Smooth muscle cell of the brain vasculature (primary cell): Measurements from ENCODE around the gene RPS3.
"Not testable (repeated sequence)": the region's sequence is repeated elsewhere in the genome, so short reads cannot be mapped to it uniquely, and the experiment has no call there.

Experiments
- DNase-seq: peaks from one replicate; pipeline ENCODE4 v3.0.0-alpha.2; 2012; ENCODE audit warnings: low read depth, low spot score

RPS3 gene

GRCh38 chr11:75399344-75400145 lies at the start of gene RPS3:
RPS3 (plus strand) TSS chr11:75399518; CDS start chr11:75399548, 30 bp downstream.
- DNase-seq, result peak; percentile 73

- DNase-seq, result no peak
Measured at GRCh38 chr11:75349521-75350116, 49.7 kb upstream of the RPS3 start.

DNA sequence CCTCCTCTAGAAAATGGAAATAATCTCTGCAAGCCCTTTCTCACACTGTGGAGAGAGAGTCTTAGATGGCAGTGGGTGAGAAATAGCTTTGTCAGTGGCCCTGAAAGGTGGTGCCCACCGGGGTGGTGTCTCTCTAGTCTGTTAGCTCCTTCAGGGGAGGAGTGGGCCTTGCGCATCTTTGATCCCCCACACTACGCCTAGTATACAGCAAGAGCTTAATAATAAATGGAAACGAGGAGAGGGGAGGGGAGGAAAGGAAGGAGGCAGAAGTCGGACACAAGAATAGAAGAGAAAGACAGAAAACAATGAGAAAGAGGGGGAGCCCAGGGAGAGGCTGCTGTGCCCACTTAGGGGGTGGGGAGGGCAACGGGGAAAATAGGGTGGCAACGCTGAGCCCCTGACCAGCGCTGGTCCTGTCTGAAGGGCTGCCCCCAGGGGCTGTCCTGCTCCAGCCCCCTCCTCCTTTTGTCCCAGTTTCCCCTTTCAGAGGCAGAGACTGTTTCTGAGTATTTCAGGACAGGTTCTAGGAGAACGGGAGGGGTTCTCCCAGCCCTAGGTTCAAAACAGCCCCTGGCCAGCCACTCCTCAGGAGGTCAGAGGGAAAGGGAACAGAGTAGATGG lies 49.1 kb upstream of the RPS3 start:
- no peak for DNase-seq

GRCh38 chr11:75350743-75351540 lies 48.4 kb upstream of the RPS3 start:
- no peak for DNase-seq

DNA sequence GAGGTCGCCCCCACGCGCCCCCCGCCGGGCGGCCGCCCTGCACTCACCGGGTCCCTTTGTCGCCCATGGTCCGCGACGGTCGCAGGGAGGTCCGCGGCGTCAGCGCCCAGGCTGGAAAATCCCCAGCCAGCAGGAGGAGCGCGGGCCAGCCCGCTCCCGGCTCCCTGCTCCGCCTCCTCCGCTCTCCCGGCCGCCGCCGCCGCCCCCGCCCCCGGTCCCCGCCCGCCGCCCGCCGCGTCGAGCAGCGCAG lies 47.9 kb upstream of the RPS3 start, which contains the start of gene ARRB1:
Gene ARRB1 (minus strand): TSS at position 121 of the 250 bp plus-strand sequence. CDS start 54 bp downstream, at position 67.
- no peak for DNase-seq

- no peak for DNase-seq
Measured at GRCh38 chr11:75351791-75352587, 47.3 kb upstream of the RPS3 start.

- no peak for DNase-seq
Measured at GRCh38 chr11:75352588-75353206, 46.6 kb upstream of the RPS3 start.

- DNase-seq, result no peak
Measured at GRCh38 chr11:75355051-75355450, 44.3 kb upstream of the RPS3 start.

GRCh38 chr11:75356613-75357012 lies 42.7 kb upstream of the RPS3 start:
- no peak for DNase-seq

GRCh38 chr11:75362285-75362684 lies 37.0 kb upstream of the RPS3 start:
- DNase-seq, result not testable (repeated sequence)

- no peak for DNase-seq
Measured at GRCh38 chr11:75365711-75366181, 33.6 kb upstream of the RPS3 start.

DNA sequence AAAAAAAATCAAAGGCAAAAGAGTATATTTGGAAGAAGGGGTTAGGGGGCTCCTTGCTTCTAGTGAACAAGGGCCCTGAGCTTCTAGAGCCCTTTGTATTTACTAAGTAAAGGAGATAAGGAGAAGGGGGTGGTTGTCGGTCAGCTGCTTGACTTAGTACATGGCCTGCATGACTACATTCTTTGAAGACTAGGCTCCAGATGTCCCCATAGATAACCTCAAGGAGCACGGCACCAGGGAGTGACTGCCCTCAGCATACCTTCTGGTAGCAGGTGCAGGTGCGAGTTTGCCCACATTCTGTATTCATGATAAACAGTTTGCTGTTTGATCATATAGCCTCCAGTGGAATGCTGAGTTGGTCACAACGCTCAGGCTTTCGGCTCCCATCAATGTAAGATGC lies 32.5 kb upstream of the RPS3 start:
- not testable (repeated sequence) for DNase-seq

DNA sequence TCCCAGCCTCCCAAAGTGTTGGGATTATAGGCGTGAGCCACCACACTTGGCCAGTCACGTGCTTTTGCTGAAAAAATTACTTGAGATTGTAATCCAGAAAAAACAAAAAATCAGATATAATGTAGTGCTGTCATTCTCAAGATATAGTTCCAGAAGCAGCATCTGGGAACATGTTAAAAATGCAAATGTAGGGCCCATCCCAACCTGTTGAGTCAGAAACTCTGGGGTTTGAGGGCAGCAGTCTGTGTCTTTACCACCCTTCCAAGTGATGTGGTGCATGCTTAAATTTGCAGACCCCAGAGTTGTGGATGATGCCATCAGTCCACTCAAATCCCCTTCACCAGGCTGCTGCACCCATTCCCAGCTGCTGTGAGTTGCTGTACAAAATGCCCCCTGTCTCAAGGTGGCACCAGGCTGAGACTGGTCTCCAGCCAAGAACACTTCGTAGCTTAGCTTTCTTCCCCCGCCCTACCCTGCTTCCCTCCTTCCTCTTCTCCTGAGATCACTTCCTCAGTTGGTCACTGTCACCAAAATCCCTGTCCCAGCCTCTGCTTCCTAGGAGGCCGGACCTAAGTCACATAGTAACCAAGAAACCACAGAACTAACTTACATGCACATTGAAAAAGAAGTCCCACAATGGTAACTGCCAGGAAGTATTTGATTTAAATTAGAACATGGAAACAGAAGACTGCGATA lies 29.6 kb upstream of the RPS3 start:
- no peak for DNase-seq

DNA sequence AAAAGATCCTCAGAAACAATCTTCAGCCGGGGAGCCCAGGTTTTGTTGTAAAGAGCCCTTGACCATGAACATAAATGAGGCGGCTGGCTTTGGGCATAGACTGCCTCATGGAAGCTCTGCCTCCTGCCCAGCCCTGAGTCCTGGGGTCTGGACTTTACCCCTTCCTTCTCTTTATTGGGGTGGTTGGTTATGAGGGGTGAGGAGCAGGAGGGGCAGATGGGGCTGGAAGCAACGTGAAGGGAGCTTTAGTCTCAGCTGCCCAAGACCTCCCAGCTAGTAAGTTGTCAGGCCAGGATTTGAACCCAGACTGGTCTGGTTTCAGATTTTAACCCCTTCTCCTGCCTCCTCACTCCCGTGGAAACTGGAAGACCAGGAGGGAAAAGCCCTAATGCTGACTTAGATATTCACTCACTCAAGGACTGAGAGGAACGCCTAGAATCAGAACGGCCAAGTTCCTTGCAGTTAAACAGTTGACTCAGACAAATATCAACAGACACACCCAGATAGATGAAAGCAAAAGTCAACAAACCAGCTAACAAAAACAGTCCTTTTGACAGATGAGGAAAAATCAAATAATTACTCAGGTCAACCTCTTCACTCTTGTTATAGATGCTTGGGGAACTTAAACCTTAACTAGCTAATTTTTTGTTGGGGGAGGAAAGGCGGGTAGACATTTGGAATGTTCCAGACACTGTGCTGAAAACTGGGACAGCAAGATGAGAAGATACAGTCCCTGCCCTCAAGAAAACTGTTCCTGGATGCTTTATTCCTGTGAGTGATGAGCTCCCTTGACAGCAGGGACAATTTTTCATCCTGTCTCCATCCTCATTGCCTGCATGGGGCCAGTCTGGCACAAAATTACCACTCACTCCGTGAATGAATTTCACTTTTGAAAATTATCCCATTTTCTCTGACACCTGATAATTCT lies 27.1 kb upstream of the RPS3 start:
- DNase-seq, result no peak

DNA sequence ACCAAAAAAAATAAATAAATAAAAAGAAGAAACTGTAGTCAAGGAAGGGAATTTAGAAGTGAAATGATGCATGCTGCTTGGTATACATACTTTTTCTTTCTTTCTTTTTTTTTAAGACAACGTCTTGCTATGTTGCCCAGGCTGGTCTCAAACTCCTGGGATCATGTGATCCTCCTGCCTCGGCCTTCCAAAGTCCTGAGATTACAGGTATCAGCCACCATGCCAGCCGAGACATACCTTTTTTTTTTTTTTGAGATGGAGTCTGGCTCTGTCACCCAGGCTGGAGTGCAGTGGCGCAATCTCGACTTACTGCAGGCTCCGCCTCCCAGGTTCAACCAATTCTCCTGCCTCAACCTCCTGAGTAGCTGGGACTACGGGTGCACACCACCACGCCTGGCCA lies 26.1 kb upstream of the RPS3 start:
- DNase-seq, result no peak

DNA sequence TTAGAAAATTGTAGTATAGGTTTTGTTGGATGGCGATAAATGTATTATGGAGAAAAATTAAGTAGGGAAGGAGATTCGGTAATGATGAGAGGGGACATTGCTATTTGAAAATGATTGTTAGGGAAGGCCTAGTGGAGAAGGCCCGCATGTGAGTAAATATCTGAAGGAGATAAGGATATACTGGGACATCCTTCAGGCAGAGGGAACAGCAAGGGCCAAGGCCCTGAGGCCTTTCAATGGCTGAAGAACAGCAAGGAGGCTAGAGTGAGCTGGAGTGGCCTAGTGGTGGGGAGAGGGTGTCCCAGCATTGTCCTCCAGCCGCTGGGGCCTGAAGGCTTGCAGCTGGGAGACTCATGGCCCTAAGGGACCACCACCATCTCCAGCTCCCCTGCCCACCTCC lies 24.7 kb upstream of the RPS3 start:
- no peak for DNase-seq

GRCh38 chr11:75375626-75376025 lies 23.7 kb upstream of the RPS3 start:
- DNase-seq, result no peak

- no peak for DNase-seq
Measured at GRCh38 chr11:75376175-75376574, 23.1 kb upstream of the RPS3 start.

DNA sequence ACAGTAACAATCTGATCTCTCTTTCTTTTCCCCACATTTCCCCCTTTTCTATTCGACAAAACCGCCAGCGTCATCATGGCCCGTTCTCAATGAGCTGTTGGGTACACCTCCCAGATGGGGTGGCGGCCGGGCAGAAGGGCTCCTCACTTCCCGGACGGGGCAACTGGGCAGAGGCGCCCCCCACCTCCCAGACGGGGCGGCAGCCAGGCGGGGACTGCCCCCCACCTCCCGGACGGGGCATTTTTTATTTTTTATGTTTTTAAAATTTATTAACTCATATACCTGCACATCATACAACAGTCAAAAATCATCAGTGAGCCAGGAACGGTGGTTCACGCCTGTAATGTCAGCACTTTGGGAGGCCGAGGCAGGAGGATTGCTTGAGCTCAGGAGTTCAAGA lies 20.5 kb upstream of the RPS3 start:
- DNase-seq, result not testable (repeated sequence)
